Loucy (cell line): ENCODE results near the gene GFM1.

Source experiments
- H2AFZ ChIP-seq: fragments of 200-600 bp; sonication (generic); 2 replicates; pipeline ENCODE4 v1.6.0; 2016; ENCODE audit warnings: antibody characterized with exemption, mild to moderate bottlenecking, low read length, moderate library complexity
- H3F3A ChIP-seq: fragments of 200-600 bp; 2 replicates; pipeline ENCODE4 v1.6.0; 2016; ENCODE audit warnings: antibody characterized with exemption, low read depth, mild to moderate bottlenecking
- H3K27me3 ChIP-seq: fragments of 200-600 bp; sonication (generic); 2 replicates; pipeline ENCODE4 v1.6.1; 2014; ENCODE audit warnings: low read length, mild to moderate bottlenecking; ENCODE audit not compliant: insufficient read depth, poor library complexity, severe bottlenecking
- H3K36me3 ChIP-seq: fragments of 200-600 bp; sonication (generic); 2 replicates; pipeline ENCODE4 v1.6.1; 2016; ENCODE audit warnings: low read length; ENCODE audit not compliant: insufficient read depth
- H3K4me1 ChIP-seq: fragments of 200-600 bp; sonication (generic); 2 replicates; pipeline ENCODE4 v1.5.1; 2014; ENCODE audit warnings: low read length, mild to moderate bottlenecking; ENCODE audit not compliant: insufficient read depth, poor library complexity, severe bottlenecking
- H3K4me2 ChIP-seq: fragments of 200-600 bp; sonication (generic); 2 replicates; pipeline ENCODE4 v1.6.0; 2014; ENCODE audit warnings: antibody characterized with exemption, low read length, low read depth, mild to moderate bottlenecking; ENCODE audit not compliant: poor library complexity, severe bottlenecking
- H3K4me3 ChIP-seq: fragments of 200-600 bp; sonication (generic); 2 replicates; pipeline ENCODE4 v1.5.1; 2014; ENCODE audit warnings: low read length, mild to moderate bottlenecking, mixed read lengths; ENCODE audit not compliant: poor library complexity, severe bottlenecking
- H3K79me2 ChIP-seq: fragments of 200-600 bp; sonication (generic); 2 replicates; pipeline ENCODE4 v1.6.1; 2014; ENCODE audit warnings: low read length; ENCODE audit not compliant: insufficient read depth
- H3K9ac ChIP-seq: fragments of 200-600 bp; sonication (generic); 2 replicates; pipeline ENCODE4 v1.6.0; 2014; ENCODE audit warnings: mild to moderate bottlenecking, low read depth, low read length, moderate library complexity; ENCODE audit not compliant: poor library complexity, severe bottlenecking
- H3K9me2 ChIP-seq: fragments of 200-600 bp; sonication (generic); replicated peaks from 2 replicates; pipeline ENCODE4 v1.6.1; 2016; ENCODE audit warnings: low read depth, low read length, mixed read lengths
- H3K9me3 ChIP-seq: fragments of 200-600 bp; sonication (generic); 2 replicates; pipeline ENCODE4 v1.6.1; 2014; ENCODE audit warnings: mild to moderate bottlenecking, antibody characterized with exemption, low read length, low read depth; ENCODE audit not compliant: insufficient read depth
- H4K20me1 ChIP-seq: fragments of 200-600 bp; sonication (generic); 2 replicates; pipeline ENCODE4 v1.6.0; 2014; ENCODE audit warnings: antibody characterized with exemption, low read length, mild to moderate bottlenecking; ENCODE audit not compliant: insufficient read depth, poor library complexity, severe bottlenecking
- CTCF ChIP-seq: fragments of 200-600 bp; sonication (generic); conservative IDR thresholded peaks from 2 replicates; pipeline ENCODE4 v1.5.1; 2014; ENCODE audit warnings: mild to moderate bottlenecking, antibody characterized with exemption, low read length
- EZH2phosphoT487 ChIP-seq: fragments of 200-600 bp; IDR thresholded peaks from 2 replicates; pipeline ENCODE4 v1.6.1; 2018; ENCODE audit warnings: antibody characterized with exemption, mild to moderate bottlenecking, moderate library complexity, borderline replicate concordance

The GFM1 gene

GRCh38 chr3:158732856-158733200 is 88.5 kb downstream of the GFM1 start:
- Histone ChIP-seq H3K79me2 (no peaks in the 10 kb centered on the region), H3K36me3 (no peaks in the 10 kb centered on the region), H3K9ac (no peak overlapping the region), H3F3A (no peaks in the 10 kb centered on the region), H3K4me3 (no peak overlapping the region), H3K27me3 (no peaks in the 10 kb centered on the region), H3K9me2 (no peaks in the 10 kb centered on the region), H3K9me3 (no peaks in the 10 kb centered on the region), H4K20me1 (no peaks in the 10 kb centered on the region), H2AFZ (no peak overlapping the region), H3K4me2 (no peak overlapping the region), H3K4me1 (no peaks in the 10 kb centered on the region)
- TF ChIP-seq EZH2phosphoT487, result no peak
- TF ChIP-seq CTCF, result no peak

GRCh38 chr3:158733656-158734055 is 89.3 kb downstream of the GFM1 start:
- TF ChIP-seq EZH2phosphoT487 (no peak), CTCF (no peak)

GRCh38 chr3:158735296-158736033 is 91.1 kb downstream of the GFM1 start:
- H3K36me3 ChIP-seq, result no peaks in the 10 kb centered on the region
- H3K4me3 ChIP-seq, result no peak overlapping the region
- no peaks in the 10 kb centered on the region for H3K9me2 ChIP-seq
- H3K4me2 ChIP-seq, result no peak overlapping the region
- H3K9me3 ChIP-seq, result no peaks in the 10 kb centered on the region
- no peak overlapping the region for H3K9ac ChIP-seq
- H3K4me1 ChIP-seq, result no peaks in the 10 kb centered on the region
- no peaks in the 10 kb centered on the region for H3K79me2 ChIP-seq
- no peak for TF ChIP-seq CTCF
- TF ChIP-seq EZH2phosphoT487, result no peak
- no peaks in the 10 kb centered on the region for H4K20me1 ChIP-seq
- no peaks in the 10 kb centered on the region for H3K27me3 ChIP-seq
- H2AFZ ChIP-seq, result no peak overlapping the region
- no peaks in the 10 kb centered on the region for H3F3A ChIP-seq

More at GRCh38 chr3:158733656-158734055, 89.3 kb downstream of the GFM1 start:
- Histone ChIP-seq H4K20me1 (no peaks in the 10 kb centered on the region), H3K9me3 (no peaks in the 10 kb centered on the region), H3K4me1 (no peaks in the 10 kb centered on the region), H3F3A (no peaks in the 10 kb centered on the region), H2AFZ (no peak overlapping the region), H3K4me3 (no peak overlapping the region), H3K79me2 (no peaks in the 10 kb centered on the region), H3K27me3 (no peaks in the 10 kb centered on the region), H3K9me2 (no peaks in the 10 kb centered on the region), H3K9ac (no peak overlapping the region), H3K36me3 (no peaks in the 10 kb centered on the region), H3K4me2 (no peak overlapping the region)
